B cell (primary cell): Measurements from ENCODE around the gene PTPRN2. TPM values are rescaled to one million over a fixed set of nuclear protein-coding genes. Genes with fewer than 3 reads are reported as not detected.

Experiments
- ATAC-seq: fragments of 200-7000 bp; cut with Tn5 transposase; one replicate; pipeline ENCODE4 v1.10.0; 2021; ENCODE audit warnings: low read depth, mild to moderate bottlenecking, moderate number of reproducible peaks, moderate library complexity
- CTCF ChIA-PET: fragments of 350-600 bp; sonication (Branson Sonifier 250); formaldehyde crosslinking; loops from one replicate; lab custom pipeline; 2021; ENCODE audit warnings: antibody characterized with exemption, inconsistent platforms; lab: Charles Lee
- POLR2A ChIA-PET: fragments of 350-600 bp; sonication (Branson Sonifier 250); formaldehyde crosslinking; loops from one replicate; lab custom pipeline; 2021; ENCODE audit warnings: antibody characterized with exemption; lab: Charles Lee
- DNase-seq: peaks from one replicate; pipeline ENCODE4 v3.0.0; 2013
- H2AFZ ChIP-seq: 2 replicates; pipeline ENCODE4 v1.6.1; 2012; ENCODE audit warnings: mild to moderate bottlenecking, low read depth, low read length; ENCODE audit not compliant: insufficient read depth, poor library complexity, severe bottlenecking
- H3K27ac ChIP-seq, 2 donors: 1 replicate in 1 of 2; 2 replicates in 1 of 2; pipeline ENCODE4 v1.5.1; 2012 to 2013; ENCODE audit warnings: low read length in 2 of 2, mild to moderate bottlenecking in 2 of 2, moderate library complexity in 1 of 2
- H3K27me3 ChIP-seq, 4 experiments: fragments of 200-600 bp in 1 of 4; sonication (generic) in 1 of 4; replicated peaks in 1 of 4; 1 replicate in 2 of 4; 2 replicates in 2 of 4; pipeline versions ENCODE4 v1.6.1 to v1.7.0; 2013 to 2016; ENCODE audit warnings: low read length in 3 of 4, mild to moderate bottlenecking in 2 of 4, mixed read lengths in 1 of 4, moderate library complexity in 1 of 4; ENCODE audit not compliant: insufficient read depth in 4 of 4, control insufficient read depth in 3 of 4; ENCODE audit errors: control extremely low read depth in 1 of 4
- H3K36me3 ChIP-seq, 2 experiments: replicated peaks in 1 of 2; 1 replicate in 1 of 2; 2 replicates in 1 of 2; pipeline versions ENCODE4 v1.6.1 to v1.7.1; 2013; ENCODE audit warnings: low read length in 1 of 2; ENCODE audit not compliant: insufficient read depth in 2 of 2, control insufficient read depth in 1 of 2; ENCODE audit errors: control extremely low read depth in 1 of 2, extremely low read depth in 1 of 2
- H3K4me1 ChIP-seq, 2 donors: fragments of 200-600 bp in 1 of 2; sonication (generic) in 1 of 2; 1 replicate in 1 of 2; 2 replicates in 1 of 2; pipeline versions ENCODE4 v1.5.1 to v1.6.1; 2013 to 2017; ENCODE audit warnings: low read length in 2 of 2; ENCODE audit not compliant: control insufficient read depth in 2 of 2, insufficient read depth in 2 of 2
- H3K4me2 ChIP-seq: replicated peaks from 2 replicates; pipeline ENCODE3; 2012; ENCODE audit warnings: mild to moderate bottlenecking, low read depth, low read length; ENCODE audit not compliant: poor library complexity, severe bottlenecking
- H3K4me3 ChIP-seq, 5 experiments: fragments of 200-600 bp in 1 of 5; sonication (generic) in 1 of 5; 1 replicate in 3 of 5; 2 replicates in 2 of 5; pipeline versions ENCODE4 v1.5.1 to v1.7.0; 2011 to 2016; ENCODE audit warnings: low read length in 4 of 5, mild to moderate bottlenecking in 4 of 5, low read depth in 2 of 5, control low read depth in 1 of 5, moderate library complexity in 1 of 5; ENCODE audit not compliant: insufficient read depth in 1 of 5; ENCODE audit errors: control extremely low read depth in 1 of 5, extremely low read depth in 1 of 5
- H3K79me2 ChIP-seq: fragments of 200-600 bp; sonication (generic); one replicate; pipeline ENCODE4 v1.6.0; 2016; ENCODE audit warnings: low read length; ENCODE audit not compliant: control insufficient read depth, insufficient read depth
- H3K9ac ChIP-seq: fragments of 200-600 bp; sonication (generic); 2 replicates; pipeline ENCODE4 v1.6.1; 2017; ENCODE audit warnings: mild to moderate bottlenecking, low read length, moderate library complexity
- H3K9me3 ChIP-seq, 3 donors: one replicate each; pipeline versions ENCODE4 v1.6.1 to v1.7.1; 2013; ENCODE audit warnings: low read length in 2 of 3; ENCODE audit not compliant: control insufficient read depth in 2 of 3, insufficient read depth in 1 of 3; ENCODE audit errors: control extremely low read depth in 1 of 3
- H4K20me1 ChIP-seq: 2 replicates; pipeline ENCODE4 v1.6.0; 2012; ENCODE audit warnings: mild to moderate bottlenecking, low read length; ENCODE audit not compliant: insufficient read depth, control insufficient read depth, poor library complexity, severe bottlenecking
- H3K27ac Mint-ChIP-seq: one replicate; pipeline ENCODE4 v1.8.0; 2021; ENCODE audit warnings: mixed read lengths
- H3K27me3 Mint-ChIP-seq: one replicate; pipeline ENCODE4 v1.8.0; 2021; ENCODE audit warnings: mixed read lengths
- H3K4me1 Mint-ChIP-seq: one replicate; pipeline ENCODE4 v1.8.0; 2021; ENCODE audit warnings: mixed read lengths
- H3K4me3 Mint-ChIP-seq: one replicate; pipeline ENCODE4 v1.8.0; 2021; ENCODE audit warnings: mixed read lengths
- H3K9me3 Mint-ChIP-seq: one replicate; pipeline ENCODE4 v1.8.0; 2022; ENCODE audit warnings: mixed read lengths; ENCODE audit not compliant: insufficient read depth
- CTCF ChIP-seq: fragments of 200-600 bp; IDR thresholded peaks from one replicate; pipeline ENCODE4 v1.8.0; 2022; ENCODE audit warnings: antibody characterized with exemption, mild to moderate bottlenecking
- EZH2 ChIP-seq: IDR thresholded peaks from 2 replicates; pipeline ENCODE4 v1.6.1; 2012; ENCODE audit warnings: borderline replicate concordance, low read depth, mild to moderate bottlenecking, moderate library complexity, low read length; ENCODE audit not compliant: insufficient read depth, poor library complexity, severe bottlenecking
- WGBS: methylation state at CpG from one replicate; pipeline ENCODE4 v1.1.5; 2013; ENCODE audit warnings: missing lambda C conversion rate; ENCODE audit not compliant: insufficient coverage; 5-methylcytosine and 5-hydroxymethylcytosine counted together
- intact Hi-C: fragments of 100-400 bp; cut with micrococcal nuclease; formaldehyde crosslinking; loops from one replicate; pipeline ENCODE4 v1.10.0; 2022
- polyA plus RNA-seq: library from polyadenylated mRNA; depleted of rRNA; stranded (reverse); fragments of >200 nt; gene quantifications from 2 replicates; pipeline ENCODE4 v1.2.3, GENCODE V29; 2012
- total RNA-seq, 2 donors: library from RNA; stranded (reverse); fragments of 120-200 nt in 1 of 2; gene quantifications; 1 replicate in 1 of 2; 2 replicates in 1 of 2; pipeline versions ENCODE4 v1.2.3 to v1.2.4, GENCODE V29; 2013 to 2022

Gene PTPRN2
- total and polyA plus RNA-seq, 2 donors (not counting 1 experiment from before 2014, with no cell fraction given) = 2.0 to 5.0 TPM

GRCh38 chr7:158533386-158534133 is 54.1 kb downstream of the PTPRN2 start:
- Histone ChIP-seq H3K4me3 (no peak overlapping the region), H3K36me3 (no peaks in the 10 kb centered on the region), H3K4me2 (no peak overlapping the region), H3K79me2 (no peaks in the 10 kb centered on the region), H3K27me3 (peaks cover 0 to 2% (median 0%) of the 10 kb centered on the region in 4 experiments), H3K27ac (no peak overlapping the region), H4K20me1 (no peaks in the 10 kb centered on the region), H3K9me3 (peaks cover 0 to 16% (median 0%) of the 10 kb centered on the region in 3 donors), H2AFZ (no peak overlapping the region), H3K4me1 (no peaks in the 10 kb centered on the region), H3K9ac (no peak overlapping the region)
- ChIA-PET POLR2A (no interaction called here), CTCF (no interaction called here)
- Mint-ChIP-seq H3K9me3 (no peaks in the 10 kb centered on the region), H3K4me3 (no peak overlapping the region), H3K4me1 (peaks cover 8% of the 10 kb centered on the region), H3K27me3 (peaks cover 8% of the 10 kb centered on the region), H3K27ac (no peak overlapping the region)
- TF ChIP-seq CTCF = no peak
- no peak for TF ChIP-seq EZH2
- intact Hi-C loops = no loop called here
- ATAC-seq (no peak), DNase-seq (no peak)
- 87% methylated on average over 23 of the region's 26 CpGs for WGBS

GRCh38 chr7:158532093-158532627 is 55.5 kb downstream of the PTPRN2 start:
- Histone ChIP-seq H3K79me2 (no peaks in the 10 kb centered on the region), H3K4me2 (no peak overlapping the region), H3K9ac (no peak overlapping the region), H4K20me1 (no peaks in the 10 kb centered on the region), H2AFZ (no peak overlapping the region), H3K27me3 (peaks cover 0 to 2% (median 0%) of the 10 kb centered on the region in 4 experiments), H3K4me3 (no peak overlapping the region), H3K27ac (no peak overlapping the region), H3K36me3 (no peaks in the 10 kb centered on the region), H3K9me3 (peaks cover 0 to 16% (median 0%) of the 10 kb centered on the region in 3 donors), H3K4me1 (no peaks in the 10 kb centered on the region)
- POLR2A ChIA-PET = no interaction called here
- DNase-seq = no peak
- WGBS = 51% methylated on average over 13 of the region's 17 CpGs
- intact Hi-C loops = no loop called here
- CTCF ChIA-PET = no interaction called here
- no peak for ATAC-seq
- peaks cover 8% of the 10 kb centered on the region for H3K27me3 Mint-ChIP-seq
- H3K27ac Mint-ChIP-seq = no peak overlapping the region
- peaks cover 8% of the 10 kb centered on the region for H3K4me1 Mint-ChIP-seq
- H3K4me3 Mint-ChIP-seq = no peak overlapping the region
- no peaks in the 10 kb centered on the region for H3K9me3 Mint-ChIP-seq
- TF ChIP-seq EZH2 (no peak), CTCF (no peak)
